GM12878 (cell line): ENCODE measurements around the gene SH3GL3. TPM values are rescaled to one million over a fixed set of nuclear protein-coding genes. Genes with fewer than 3 reads are reported as not detected.

Experiments
- ATAC-seq: fragments of 200-7000 bp; cut with Tn5 transposase; 3 replicates; pipeline ENCODE4 v1.9.1; 2020; ENCODE audit warnings: mild to moderate bottlenecking, moderate library complexity
- BruUV-seq: library from RNA; stranded (reverse); fragments of 400-500 nt; replicated peaks from 2 replicates; lab custom pipeline; 2021; lab: Mats Ljungman, UMichigan
- CTCF ChIA-PET: fragments of 300-600 bp; sonication (Branson Sonifier 250); formaldehyde crosslinking; extraction: SDS; loops from one replicate; lab custom pipeline; 2021; ENCODE audit warnings: inconsistent platforms; lab: Yijun Ruan, JAX
- POLR2A ChIA-PET: fragments of 350-600 bp; formaldehyde crosslinking; extraction: SDS; loops from one replicate; lab custom pipeline; 2021; ENCODE audit warnings: inconsistent platforms; lab: Charles Lee
- RAD21 ChIA-PET: fragments of 300-600 bp; sonication (Branson Sonifier 250); formaldehyde crosslinking; loops from one replicate; lab custom pipeline; 2023; ENCODE audit warnings: antibody characterized with exemption; ENCODE audit not compliant: unreplicated experiment; lab: Charles Lee
- SMC1A ChIA-PET: fragments of 300-600 bp; sonication (Branson Sonifier 250); formaldehyde crosslinking; loops from one replicate; lab custom pipeline; 2023; ENCODE audit not compliant: unreplicated experiment, uncharacterized antibody; lab: Charles Lee
- DNase-seq: peaks from one replicate; pipeline ENCODE4 v3.0.0-alpha.2; 2011; ENCODE audit warnings: low read depth, low spot score
- FAIRE-seq: peaks from 3 replicates; lab custom pipeline; 2011; peaks lifted over from hg19 to GRCh38; lab: Jason Lieb, UNC
- H2AFZ ChIP-seq: 2 replicates; pipeline ENCODE4 v1.6.0; 2011; ENCODE audit warnings: low read depth, low read length, control low read depth; ENCODE audit not compliant: control insufficient read depth
- H3K27ac ChIP-seq: 2 replicates; pipeline ENCODE4 v1.5.1; 2011; ENCODE audit warnings: control low read depth; ENCODE audit not compliant: control insufficient read depth, insufficient read depth
- H3K27me3 ChIP-seq, 2 experiments: replicated peaks in 1 of 2; 2 replicates each; pipeline versions ENCODE4 v1.6.0 to v1.6.1; 2011; ENCODE audit warnings: low read length in 1 of 2; ENCODE audit not compliant: control insufficient read depth in 2 of 2, insufficient read depth in 2 of 2
- H3K36me3 ChIP-seq, 2 experiments: 2 replicates each; pipeline ENCODE4 v1.5.1; 2011; ENCODE audit warnings: low read length in 1 of 2; ENCODE audit not compliant: control insufficient read depth in 2 of 2, insufficient read depth in 2 of 2
- H3K4me1 ChIP-seq: 2 replicates; pipeline ENCODE4 v1.6.1; 2011; ENCODE audit warnings: mild to moderate bottlenecking, low read length, moderate library complexity, mixed read lengths; ENCODE audit not compliant: control insufficient read depth, insufficient read depth
- H3K4me2 ChIP-seq: 2 replicates; pipeline ENCODE4 v1.6.0; 2011; ENCODE audit warnings: control low read depth; ENCODE audit not compliant: control insufficient read depth, insufficient read depth
- H3K4me3 ChIP-seq: fragments of 200-600 bp; sonication (generic); 2 replicates; pipeline ENCODE4 v1.5.1; 2016
- H3K79me2 ChIP-seq: 2 replicates; pipeline ENCODE4 v1.6.0; 2011; ENCODE audit warnings: low read length; ENCODE audit not compliant: control insufficient read depth, insufficient read depth
- H3K9ac ChIP-seq: 2 replicates; pipeline ENCODE4 v1.8.0; 2011; ENCODE audit warnings: low read length, control low read depth, mixed read lengths; ENCODE audit not compliant: control insufficient read depth, insufficient read depth
- H3K9me3 ChIP-seq: replicated peaks from 3 replicates; pipeline ENCODE4 v1.5.1; 2011; ENCODE audit warnings: mild to moderate bottlenecking, low read length; ENCODE audit not compliant: control insufficient read depth, insufficient read depth
- H4K20me1 ChIP-seq: 2 replicates; pipeline ENCODE4 v1.6.0; 2011; ENCODE audit not compliant: control insufficient read depth, insufficient read depth
- ATF7 ChIP-seq: fragments of 450-650 bp; IDR thresholded peaks from 2 replicates; pipeline ENCODE4 v1.6.1; 2016; ENCODE audit warnings: low read depth, mild to moderate bottlenecking
- BACH1 ChIP-seq: fragments of 450-650 bp; IDR thresholded peaks from 2 replicates; pipeline ENCODE4 v1.6.1; 2017; ENCODE audit warnings: mild to moderate bottlenecking, borderline replicate concordance
- BRCA1 ChIP-seq: IDR thresholded peaks from 2 replicates; pipeline ENCODE4 v1.6.1; 2011; ENCODE audit warnings: low read depth, low read length, improper control_type of control experiment
- CHD1 ChIP-seq: IDR thresholded peaks from 2 replicates; pipeline ENCODE4 v1.6.1; 2012; ENCODE audit warnings: low read depth, low read length, improper control_type of control experiment
- CHD2 ChIP-seq: IDR thresholded peaks from 2 replicates; pipeline ENCODE4 v1.6.1; 2011; ENCODE audit warnings: low read depth, low read length, improper control_type of control experiment, borderline replicate concordance
- DPF2 ChIP-seq: fragments of 450-650 bp; IDR thresholded peaks from 2 replicates; pipeline ENCODE4 v1.6.1; 2017; ENCODE audit warnings: mild to moderate bottlenecking
- ETV6 ChIP-seq, 2 experiments: fragments of 450-650 bp in 1 of 2; IDR thresholded peaks in 1 of 2; conservative IDR thresholded peaks in 1 of 2; 2 replicates each; pipeline ENCODE4 v1.6.1; 2014; ENCODE audit warnings: antibody characterized with exemption in 1 of 2, borderline replicate concordance in 1 of 2, low read depth in 1 of 2, mild to moderate bottlenecking in 1 of 2, moderate library complexity in 1 of 2
- HCFC1 ChIP-seq: fragments of 150-350 bp; IDR thresholded peaks from 2 replicates; pipeline ENCODE4 v1.6.1; 2014; ENCODE audit warnings: low read length
- KLF5 ChIP-seq: fragments of 450-650 bp; IDR thresholded peaks from 2 replicates; pipeline ENCODE4 v1.6.1; 2014; ENCODE audit warnings: mild to moderate bottlenecking; ENCODE audit not compliant: partially characterized antibody
- NFIC ChIP-seq: IDR thresholded peaks from 2 replicates; pipeline ENCODE4 v1.6.1; 2012; ENCODE audit warnings: low read depth, mild to moderate bottlenecking, inconsistent platforms, low read length, moderate library complexity
- RAD51 ChIP-seq: fragments of 450-650 bp; IDR thresholded peaks from 2 replicates; pipeline ENCODE4 v1.6.1; 2016; ENCODE audit warnings: moderate library complexity, mild to moderate bottlenecking, inconsistent platforms
- SIN3A ChIP-seq: IDR thresholded peaks from 2 replicates; pipeline ENCODE4 v1.6.1; 2012; ENCODE audit warnings: low read depth, low read length, improper control_type of control experiment
- TCF7 ChIP-seq: IDR thresholded peaks from 2 replicates; pipeline ENCODE4 v1.6.1; 2014; ENCODE audit warnings: antibody characterized with exemption, borderline replicate concordance
- WGBS: methylation state at CpG from one replicate; pipeline ENCODE4 v1.1.6; 2016; ENCODE audit warnings: low lambda C conversion rate; ENCODE audit not compliant: insufficient replicate concordance, insufficient coverage; ENCODE audit errors: missing lambda C conversion rate; 5-methylcytosine and 5-hydroxymethylcytosine counted together
- in situ Hi-C: fragments of 300-500 bp; cut with MboI; formaldehyde crosslinking; loops from 9 replicates; pipeline ENCODE4 v1.14.3; 2018; ENCODE audit warnings: mixed read lengths
- intact Hi-C: fragments of 100-400 bp; cut with micrococcal nuclease; formaldehyde crosslinking; loops from one replicate; pipeline ENCODE4 v1.14.2; 2022; ENCODE audit not compliant: unreplicated experiment
- polyA plus RNA-seq, 11 experiments: library from polyadenylated mRNA; depleted of rRNA in 4 of 11; unstranded in 6 of 11; stranded (reverse) in 5 of 11; fragments of >200 nt; fragmentation: Nextera tagmentation in 4 of 11; fragmentation: Illumina TruSeq in 1 of 11; extraction: Ambion mirVana in 4 of 11; extraction: Trizol in 1 of 11; gene quantifications; 1 replicate in 1 of 11; 2 replicates in 10 of 11; pipeline versions ENCODE4 v1.2.1 to v1.2.3, GENCODE V29; 2011 to 2016; ENCODE audit warnings: inconsistent platforms in 2 of 11, missing spikeins in 2 of 11, low read depth in 1 of 11
- total RNA-seq, 4 experiments: library from RNA; depleted of rRNA in 3 of 4; stranded (reverse); fragments of >200 nt in 3 of 4; fragmentation: Illumina TruSeq in 1 of 4; extraction: Trizol in 1 of 4; gene quantifications; 2 replicates each; pipeline versions ENCODE4 v1.2.1 to v1.2.3, GENCODE V29; 2013 to 2021
- TF ChIP-seq, protein P1 (sequence below): fragments of 450-650 bp; IDR thresholded peaks from 2 replicates; pipeline ENCODE4 v1.6.1; 2017; ENCODE audit warnings: mild to moderate bottlenecking
- TF ChIP-seq, protein P2 (sequence below): fragments of 450-650 bp; IDR thresholded peaks from 2 replicates; pipeline ENCODE4 v1.6.1; 2016; ENCODE audit warnings: mild to moderate bottlenecking
- TF ChIP-seq, protein P3 (sequence below): IDR thresholded peaks from 2 replicates; pipeline ENCODE4 v1.6.1; 2012; ENCODE audit warnings: improper control_type of control experiment, low read depth, low read length; ENCODE audit not compliant: insufficient replicate concordance

SH3GL3 gene
- total and polyA plus RNA-seq, 10 of the 15 experiments (the other 5 are each of a cell fraction or from before 2014, with no cell fraction given) = not detected

DNA sequence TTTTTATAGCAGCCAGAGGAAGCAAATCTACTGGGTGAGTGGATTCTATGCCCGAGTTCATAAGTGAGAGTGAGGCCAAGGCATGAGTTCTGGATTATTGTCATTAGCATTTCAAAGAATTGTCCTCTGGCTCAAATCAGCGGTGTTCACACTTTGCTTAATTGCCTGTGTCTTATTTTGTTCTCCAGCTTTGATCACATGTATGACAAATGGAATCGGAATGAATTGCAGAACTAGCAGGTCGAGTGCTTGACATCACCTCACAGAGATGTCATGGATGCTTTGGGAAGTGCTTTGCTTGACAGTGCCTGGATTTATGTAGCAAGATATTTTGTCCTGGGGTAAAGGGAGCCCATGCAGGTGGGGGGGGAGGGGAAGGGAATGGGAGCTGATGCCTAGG, 68.0 kb downstream of the SH3GL3 start:
- no peak overlapping the region for H2AFZ ChIP-seq
- no peaks in the 10 kb centered on the region; a peak in 3 of 4 replicates for H3K27me3 ChIP-seq
- ChIA-PET SMC1A (no interaction called here), RAD21 (no interaction called here)
- in situ Hi-C loops = no loop called here
- DNase-seq = no peak
- TF ChIP-seq NFIC (no peak), TCF7 (no peak), CHD1 (no peak), ETV6 (conservative IDR thresholded peaks at IDR 0.05 in 1 of 2, IDR thresholded peaks at IDR 0.05 in 1 of 2; ENCODE audit: borderline replicate concordance in 1 of 2, low read depth in 1 of 2) (no peak), HCFC1 (no peak), CHD2 (no peak), BACH1 (no peak), DPF2 (no peak), SIN3A (no peak), KLF5 (no peak), ATF7 (no peak), BRCA1 (no peak), RAD51 (no peak)
- TF ChIP-seq, protein P1, sequence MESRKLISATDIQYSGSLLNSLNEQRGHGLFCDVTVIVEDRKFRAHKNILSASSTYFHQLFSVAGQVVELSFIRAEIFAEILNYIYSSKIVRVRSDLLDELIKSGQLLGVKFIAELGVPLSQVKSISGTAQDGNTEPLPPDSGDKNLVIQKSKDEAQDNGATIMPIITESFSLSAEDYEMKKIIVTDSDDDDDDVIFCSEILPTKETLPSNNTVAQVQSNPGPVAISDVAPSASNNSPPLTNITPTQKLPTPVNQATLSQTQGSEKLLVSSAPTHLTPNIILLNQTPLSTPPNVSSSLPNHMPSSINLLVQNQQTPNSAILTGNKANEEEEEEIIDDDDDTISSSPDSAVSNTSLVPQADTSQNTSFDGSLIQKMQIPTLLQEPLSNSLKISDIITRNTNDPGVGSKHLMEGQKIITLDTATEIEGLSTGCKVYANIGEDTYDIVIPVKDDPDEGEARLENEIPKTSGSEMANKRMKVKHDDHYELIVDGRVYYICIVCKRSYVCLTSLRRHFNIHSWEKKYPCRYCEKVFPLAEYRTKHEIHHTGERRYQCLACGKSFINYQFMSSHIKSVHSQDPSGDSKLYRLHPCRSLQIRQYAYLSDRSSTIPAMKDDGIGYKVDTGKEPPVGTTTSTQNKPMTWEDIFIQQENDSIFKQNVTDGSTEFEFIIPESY = no peak
- TF ChIP-seq, protein P2, sequence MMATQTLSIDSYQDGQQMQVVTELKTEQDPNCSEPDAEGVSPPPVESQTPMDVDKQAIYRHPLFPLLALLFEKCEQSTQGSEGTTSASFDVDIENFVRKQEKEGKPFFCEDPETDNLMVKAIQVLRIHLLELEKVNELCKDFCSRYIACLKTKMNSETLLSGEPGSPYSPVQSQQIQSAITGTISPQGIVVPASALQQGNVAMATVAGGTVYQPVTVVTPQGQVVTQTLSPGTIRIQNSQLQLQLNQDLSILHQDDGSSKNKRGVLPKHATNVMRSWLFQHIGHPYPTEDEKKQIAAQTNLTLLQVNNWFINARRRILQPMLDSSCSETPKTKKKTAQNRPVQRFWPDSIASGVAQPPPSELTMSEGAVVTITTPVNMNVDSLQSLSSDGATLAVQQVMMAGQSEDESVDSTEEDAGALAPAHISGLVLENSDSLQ = no peak
- TF ChIP-seq, protein P3, sequence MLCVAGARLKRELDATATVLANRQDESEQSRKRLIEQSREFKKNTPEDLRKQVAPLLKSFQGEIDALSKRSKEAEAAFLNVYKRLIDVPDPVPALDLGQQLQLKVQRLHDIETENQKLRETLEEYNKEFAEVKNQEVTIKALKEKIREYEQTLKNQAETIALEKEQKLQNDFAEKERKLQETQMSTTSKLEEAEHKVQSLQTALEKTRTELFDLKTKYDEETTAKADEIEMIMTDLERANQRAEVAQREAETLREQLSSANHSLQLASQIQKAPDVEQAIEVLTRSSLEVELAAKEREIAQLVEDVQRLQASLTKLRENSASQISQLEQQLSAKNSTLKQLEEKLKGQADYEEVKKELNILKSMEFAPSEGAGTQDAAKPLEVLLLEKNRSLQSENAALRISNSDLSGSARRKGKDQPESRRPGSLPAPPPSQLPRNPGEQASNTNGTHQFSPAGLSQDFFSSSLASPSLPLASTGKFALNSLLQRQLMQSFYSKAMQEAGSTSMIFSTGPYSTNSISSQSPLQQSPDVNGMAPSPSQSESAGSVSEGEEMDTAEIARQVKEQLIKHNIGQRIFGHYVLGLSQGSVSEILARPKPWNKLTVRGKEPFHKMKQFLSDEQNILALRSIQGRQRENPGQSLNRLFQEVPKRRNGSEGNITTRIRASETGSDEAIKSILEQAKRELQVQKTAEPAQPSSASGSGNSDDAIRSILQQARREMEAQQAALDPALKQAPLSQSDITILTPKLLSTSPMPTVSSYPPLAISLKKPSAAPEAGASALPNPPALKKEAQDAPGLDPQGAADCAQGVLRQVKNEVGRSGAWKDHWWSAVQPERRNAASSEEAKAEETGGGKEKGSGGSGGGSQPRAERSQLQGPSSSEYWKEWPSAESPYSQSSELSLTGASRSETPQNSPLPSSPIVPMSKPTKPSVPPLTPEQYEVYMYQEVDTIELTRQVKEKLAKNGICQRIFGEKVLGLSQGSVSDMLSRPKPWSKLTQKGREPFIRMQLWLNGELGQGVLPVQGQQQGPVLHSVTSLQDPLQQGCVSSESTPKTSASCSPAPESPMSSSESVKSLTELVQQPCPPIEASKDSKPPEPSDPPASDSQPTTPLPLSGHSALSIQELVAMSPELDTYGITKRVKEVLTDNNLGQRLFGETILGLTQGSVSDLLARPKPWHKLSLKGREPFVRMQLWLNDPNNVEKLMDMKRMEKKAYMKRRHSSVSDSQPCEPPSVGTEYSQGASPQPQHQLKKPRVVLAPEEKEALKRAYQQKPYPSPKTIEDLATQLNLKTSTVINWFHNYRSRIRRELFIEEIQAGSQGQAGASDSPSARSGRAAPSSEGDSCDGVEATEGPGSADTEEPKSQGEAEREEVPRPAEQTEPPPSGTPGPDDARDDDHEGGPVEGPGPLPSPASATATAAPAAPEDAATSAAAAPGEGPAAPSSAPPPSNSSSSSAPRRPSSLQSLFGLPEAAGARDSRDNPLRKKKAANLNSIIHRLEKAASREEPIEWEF = no peak
- TF ChIP-seq, all 136 proteins: peak for 0
- ChIA-PET POLR2A (no interaction called here), CTCF (interaction anchor here (0.7 kb wide), 1 partner anchor 47 kb away, joined by 3 read pairs; no protein-coding TSS in a partner anchor)
- Histone ChIP-seq H3K9me3 (no peaks in the 10 kb centered on the region), H3K9ac (no peak overlapping the region), H3K4me1 (no peaks in the 10 kb centered on the region), H3K27ac (no peak overlapping the region), H3K4me3 (no peak overlapping the region), H3K36me3 (no peaks in the 10 kb centered on the region), H3K4me2 (no peak overlapping the region), H4K20me1 (no peaks in the 10 kb centered on the region), H3K79me2 (no peaks in the 10 kb centered on the region)
- 11% methylated on average over 4 of the region's 4 CpGs for WGBS
- no TSS peak for BruUV-seq
- no peak for FAIRE-seq
- no peak for ATAC-seq
- intact Hi-C loops = no loop called here
